GM21786 (cell line): ENCODE data around the gene SLC35F3.
"Not testable (repeated sequence)": the region's sequence is repeated elsewhere in the genome, so short reads cannot be mapped to it uniquely, and the experiment has no call there.

Source experiments
- ATAC-seq: cut with Tn5 transposase; IDR thresholded peaks from one replicate; pipeline ENCODE4 v1.9.1; 2021; ENCODE audit not compliant: unreplicated experiment

Gene SLC35F3

GRCh38 chr1:234277161-234277868 is 372.8 kb downstream of the SLC35F3 start:
- no peak for ATAC-seq

GRCh38 chr1:234279021-234279420 is 374.5 kb downstream of the SLC35F3 start:
- no peak for ATAC-seq

GRCh38 chr1:234280500-234280899 is 376.0 kb downstream of the SLC35F3 start:
- no peak for ATAC-seq

GRCh38 chr1:234281826-234282489 is 377.5 kb downstream of the SLC35F3 start:
- ATAC-seq, result no peak

GRCh38 chr1:234286206-234286605 is 381.7 kb downstream of the SLC35F3 start:
- no peak for ATAC-seq

- no peak for ATAC-seq
These were observed 384.5 kb downstream of the SLC35F3 start for GRCh38 chr1:234288946-234289345.

GRCh38 chr1:234289538-234290305 is 385.2 kb downstream of the SLC35F3 start:
- no peak for ATAC-seq

GRCh38 chr1:234292011-234292410 is 387.5 kb downstream of the SLC35F3 start:
- ATAC-seq, result no peak

GRCh38 chr1:234292548-234292947 is 388.1 kb downstream of the SLC35F3 start:
- no peak for ATAC-seq

GRCh38 chr1:234294109-234294817 is 389.8 kb downstream of the SLC35F3 start:
- ATAC-seq, result no peak

- ATAC-seq, result no peak
These were observed 390.6 kb downstream of the SLC35F3 start for GRCh38 chr1:234295068-234295467.

- no peak for ATAC-seq
These were observed 391.1 kb downstream of the SLC35F3 start for GRCh38 chr1:234295626-234296025.

- ATAC-seq, result no peak
These were observed 392.0 kb downstream of the SLC35F3 start for GRCh38 chr1:234296496-234296895.

GRCh38 chr1:234297668-234298067 is 393.2 kb downstream of the SLC35F3 start:
- no peak for ATAC-seq

GRCh38 chr1:234300096-234300495 is 395.6 kb downstream of the SLC35F3 start:
- ATAC-seq, result no peak

- not testable (repeated sequence) for ATAC-seq
These were observed 397.2 kb downstream of the SLC35F3 start for GRCh38 chr1:234301663-234302062.

GRCh38 chr1:234302354-234302962 is 398.0 kb downstream of the SLC35F3 start:
- no peak for ATAC-seq

- ATAC-seq, result no peak
These were observed 398.8 kb downstream of the SLC35F3 start for GRCh38 chr1:234303231-234303630.

- ATAC-seq, result no peak
These were observed 403.2 kb downstream of the SLC35F3 start for GRCh38 chr1:234307726-234308125.

- ATAC-seq, result no peak
These were observed 404.7 kb downstream of the SLC35F3 start for GRCh38 chr1:234309243-234309597.
